ENCODE measurements around the gene GALNT18. TPM values are rescaled to one million over a fixed set of nuclear protein-coding genes. Genes with fewer than 3 reads are reported as not detected.
A peak's percentile ranks its signal among the peaks of the same experiment; 100 is the strongest.

The GALNT18 gene
- total and polyA plus RNA-seq, 2 donors: 7.9 to 16.1 TPM

DNA sequence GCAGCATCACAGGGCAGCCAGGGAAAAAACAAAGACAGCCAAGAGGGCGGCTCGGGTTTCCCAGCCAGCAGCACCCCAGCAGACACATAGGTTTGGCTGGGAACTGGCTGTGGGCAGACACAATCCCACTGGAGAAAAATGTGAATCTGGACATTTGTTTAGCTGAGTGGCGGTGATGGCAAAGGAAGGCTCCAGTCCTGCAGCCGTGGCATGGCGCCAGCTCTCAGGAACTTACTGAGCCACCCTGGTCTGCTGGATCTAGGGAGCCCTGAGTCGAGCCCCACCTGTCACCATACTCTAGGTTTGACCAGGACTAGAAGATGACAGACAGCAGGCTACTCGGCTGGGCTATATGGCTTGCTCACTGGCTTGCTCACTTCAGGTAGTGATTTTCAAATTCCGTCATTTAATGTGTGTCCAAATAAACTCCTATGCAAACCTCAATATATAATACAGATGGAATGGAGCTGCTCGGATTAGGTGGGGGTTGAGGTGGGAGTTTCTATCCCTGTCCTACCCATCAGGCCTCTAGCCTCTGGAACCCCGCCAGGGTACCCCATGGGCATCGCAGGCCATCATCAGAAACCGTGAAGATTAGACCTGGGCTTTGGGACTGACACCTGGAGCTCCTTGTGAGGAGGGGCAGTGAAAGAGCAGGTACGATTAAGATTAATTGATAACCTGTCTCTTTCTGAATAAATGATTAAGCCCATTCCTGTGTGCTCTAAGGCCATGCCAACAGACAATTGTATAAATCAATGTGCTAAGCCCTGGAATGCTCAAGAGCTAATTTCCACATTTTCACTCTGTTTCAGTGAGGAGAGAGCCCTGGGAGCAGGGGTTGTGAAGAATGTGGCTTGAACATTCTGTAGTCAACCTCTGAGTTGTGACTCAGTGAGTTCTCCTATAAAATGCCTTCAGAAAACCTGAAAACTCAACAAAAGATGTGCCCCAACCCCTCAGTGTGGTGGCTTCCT, 42.5 kb downstream of the GALNT18 start:
- Histone ChIP-seq H3K36me3 (ENCODE audit: control insufficient read depth in 2 of 2, insufficient read depth in 2 of 2, low read length in 1 of 2) (no peaks in the 10 kb centered on the region), H3K4me1 (ENCODE audit: control insufficient read depth in 2 of 2, insufficient read depth in 2 of 2, low read length in 2 of 2) (peaks cover 0 to 15% of the 10 kb centered on the region in 2 donors), H3K9me3 (ENCODE audit: control insufficient read depth in 2 of 2, insufficient read depth in 1 of 2, low read length in 1 of 2) (no peaks in the 10 kb centered on the region), H3K4me3 (ENCODE audit: low read length in 2 of 2) (no peak overlapping the region), H3K27me3 (ENCODE audit: control insufficient read depth in 2 of 2, insufficient read depth in 1 of 2, low read length in 1 of 2) (no peaks in the 10 kb centered on the region), H3K27ac (ENCODE audit: low read depth in 1 of 2, low read length in 1 of 2) (no peak overlapping the region)
- no peak for DNase-seq (ENCODE audit: low read depth in 6 of 9, low spot score in 9 of 9)
- WGBS: 96% methylated on average over 13 of the region's 13 CpGs

- no peaks in the 10 kb centered on the region for H3K27me3 ChIP-seq (ENCODE audit: control insufficient read depth in 2 of 2, insufficient read depth in 1 of 2, low read length in 1 of 2)
- no peaks in the 10 kb centered on the region for H3K9me3 ChIP-seq (ENCODE audit: control insufficient read depth in 2 of 2, insufficient read depth in 1 of 2, low read length in 1 of 2)
- WGBS: 87% methylated on average over 15 of the region's 15 CpGs
- H3K4me3 ChIP-seq (ENCODE audit: low read length in 2 of 2): no peak overlapping the region
- DNase-seq (ENCODE audit: low read depth in 6 of 9, low spot score in 9 of 9): no peak
- H3K27ac ChIP-seq (ENCODE audit: low read depth in 1 of 2, low read length in 1 of 2): no peak overlapping the region
- H3K36me3 ChIP-seq (ENCODE audit: control insufficient read depth in 2 of 2, insufficient read depth in 2 of 2, low read length in 1 of 2): no peaks in the 10 kb centered on the region
- peaks cover 0 to 15% of the 10 kb centered on the region in 2 donors for H3K4me1 ChIP-seq (ENCODE audit: control insufficient read depth in 2 of 2, insufficient read depth in 2 of 2, low read length in 2 of 2)
Observed at GRCh38 chr11:11577932-11578911, 43.6 kb downstream of the GALNT18 start.

- Histone ChIP-seq H3K36me3 (ENCODE audit: control insufficient read depth in 2 of 2, insufficient read depth in 2 of 2, low read length in 1 of 2) (no peaks in the 10 kb centered on the region), H3K9me3 (ENCODE audit: control insufficient read depth in 2 of 2, insufficient read depth in 1 of 2, low read length in 1 of 2) (no peaks in the 10 kb centered on the region), H3K27ac (ENCODE audit: low read depth in 1 of 2, low read length in 1 of 2) (no peak overlapping the region), H3K4me3 (ENCODE audit: low read length in 2 of 2) (no peak overlapping the region), H3K27me3 (ENCODE audit: control insufficient read depth in 2 of 2, insufficient read depth in 1 of 2, low read length in 1 of 2) (no peaks in the 10 kb centered on the region), H3K4me1 (ENCODE audit: control insufficient read depth in 2 of 2, insufficient read depth in 2 of 2, low read length in 2 of 2) (peaks cover 0 to 15% of the 10 kb centered on the region in 2 donors)
- DNase-seq (ENCODE audit: low read depth in 6 of 9, low spot score in 9 of 9): peak in 2 of 9 donors; percentile 30 to 51
- 79% methylated on average over 8 of the region's 8 CpGs for WGBS
Observed at GRCh38 chr11:11577251-11577855, 44.5 kb downstream of the GALNT18 start.

DNA sequence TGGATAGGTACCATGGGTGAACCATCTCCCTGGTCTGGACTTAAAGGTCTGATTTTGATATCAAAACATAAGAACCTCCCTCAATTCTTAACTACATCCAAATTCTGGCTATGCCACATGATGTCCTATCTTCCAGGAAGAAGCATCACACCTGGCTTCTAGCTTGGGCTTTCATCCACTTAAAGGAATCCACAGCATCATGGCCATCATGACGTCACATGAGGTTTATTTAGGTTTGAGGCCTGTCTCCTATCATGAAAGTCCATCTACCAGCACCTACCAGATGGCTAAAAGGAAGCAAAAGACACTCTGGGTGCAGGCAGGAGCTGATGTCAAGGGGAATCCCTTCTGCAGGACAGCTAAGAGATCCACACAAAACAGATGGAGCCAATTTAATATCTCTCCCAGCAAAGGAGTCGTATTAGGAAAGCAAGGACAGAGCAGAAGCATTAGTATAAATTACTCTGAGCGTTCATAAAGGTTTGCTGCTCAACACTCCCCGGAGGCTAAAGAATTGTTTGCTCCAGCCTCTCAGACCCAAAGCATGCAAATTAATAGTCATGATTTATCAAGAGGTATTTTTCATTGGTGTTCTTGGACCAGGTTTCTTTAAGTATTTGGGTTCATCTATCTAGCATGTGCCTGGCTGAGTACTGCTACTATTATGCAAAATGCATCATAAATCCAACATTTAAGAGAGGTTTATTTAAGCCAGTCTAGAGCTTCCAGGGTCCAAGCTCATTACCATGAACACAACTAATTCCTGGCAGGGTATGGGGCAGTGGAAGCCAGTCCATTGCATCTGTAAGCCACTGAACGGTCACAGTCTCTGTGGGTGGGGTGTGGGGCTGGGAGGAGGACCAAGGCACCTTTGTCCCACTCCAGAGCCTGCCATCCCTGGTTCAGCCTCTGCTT, 47.2 kb downstream of the GALNT18 start:
- Histone ChIP-seq H3K27ac (ENCODE audit: low read depth in 1 of 2, low read length in 1 of 2) (no peak overlapping the region), H3K4me3 (ENCODE audit: low read length in 2 of 2) (no peak overlapping the region), H3K4me1 (ENCODE audit: control insufficient read depth in 2 of 2, insufficient read depth in 2 of 2, low read length in 2 of 2) (peaks cover 0 to 34% of the 10 kb centered on the region in 2 donors)

DNA sequence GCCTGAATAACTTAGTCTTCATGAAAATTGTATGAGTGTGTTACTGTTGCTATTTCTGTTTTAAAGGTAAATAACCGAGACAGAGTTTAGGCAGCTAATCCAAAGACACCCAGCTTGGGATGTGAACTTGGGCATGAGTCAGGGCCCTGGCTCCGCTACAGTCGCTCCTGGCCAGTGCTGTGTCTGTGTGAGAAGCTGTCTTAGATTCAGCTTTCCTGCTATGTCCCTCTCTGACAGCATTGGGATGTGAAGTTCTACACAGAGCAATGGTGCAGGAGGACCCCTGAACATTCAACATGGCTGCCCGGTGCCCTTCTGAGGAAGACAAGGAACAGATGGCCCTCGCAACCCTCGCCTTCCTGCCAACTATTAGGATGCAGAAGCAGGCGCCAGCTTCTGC, 49.4 kb downstream of the GALNT18 start:
- 97% methylated on average over 7 of the region's 7 CpGs for WGBS
- Histone ChIP-seq H3K36me3 (ENCODE audit: control insufficient read depth in 2 of 2, insufficient read depth in 2 of 2, low read length in 1 of 2) (no peaks in the 10 kb centered on the region), H3K27ac (ENCODE audit: low read depth in 1 of 2, low read length in 1 of 2) (no peak overlapping the region), H3K9me3 (ENCODE audit: control insufficient read depth in 2 of 2, insufficient read depth in 1 of 2, low read length in 1 of 2) (no peaks in the 10 kb centered on the region), H3K4me1 (ENCODE audit: control insufficient read depth in 2 of 2, insufficient read depth in 2 of 2, low read length in 2 of 2) (peaks cover 4 to 48% of the 10 kb centered on the region in 2 donors), H3K27me3 (ENCODE audit: control insufficient read depth in 2 of 2, insufficient read depth in 1 of 2, low read length in 1 of 2) (no peaks in the 10 kb centered on the region), H3K4me3 (ENCODE audit: low read length in 2 of 2) (no peak overlapping the region)
- no peak for DNase-seq (ENCODE audit: low read depth in 6 of 9, low spot score in 9 of 9)

More for the DNA sequence above, 47.2 kb downstream of the GALNT18 start:
- no peaks in the 10 kb centered on the region for H3K36me3 ChIP-seq (ENCODE audit: control insufficient read depth in 2 of 2, insufficient read depth in 2 of 2, low read length in 1 of 2)
- H3K9me3 ChIP-seq (ENCODE audit: control insufficient read depth in 2 of 2, insufficient read depth in 1 of 2, low read length in 1 of 2): no peaks in the 10 kb centered on the region
- no peaks in the 10 kb centered on the region for H3K27me3 ChIP-seq (ENCODE audit: control insufficient read depth in 2 of 2, insufficient read depth in 1 of 2, low read length in 1 of 2)
- WGBS: 87% methylated on average over 5 of the region's 5 CpGs
- no peak for DNase-seq (ENCODE audit: low read depth in 6 of 9, low spot score in 9 of 9)

DNA sequence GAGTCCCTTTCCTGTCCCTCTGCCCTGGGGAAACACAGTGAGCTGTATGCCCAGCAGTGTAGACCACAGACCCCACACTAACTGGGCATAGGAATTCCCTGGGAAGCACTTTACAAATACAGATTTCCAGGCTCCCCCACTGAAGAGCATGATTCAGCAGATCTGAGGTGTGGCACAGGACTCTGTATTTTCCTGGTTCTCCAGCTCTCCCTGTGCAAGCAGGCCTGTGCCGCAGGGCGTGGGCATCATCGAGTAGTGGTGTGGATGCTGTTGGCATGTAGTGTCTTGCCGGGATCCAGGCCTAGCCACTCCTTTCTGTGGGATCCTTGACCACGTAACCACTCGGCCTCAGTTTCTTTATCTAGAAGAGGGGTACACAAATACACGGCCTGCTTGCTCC, 49.9 kb downstream of the GALNT18 start:
- Histone ChIP-seq H3K27me3 (ENCODE audit: control insufficient read depth in 2 of 2, insufficient read depth in 1 of 2, low read length in 1 of 2) (no peaks in the 10 kb centered on the region), H3K9me3 (ENCODE audit: control insufficient read depth in 2 of 2, insufficient read depth in 1 of 2, low read length in 1 of 2) (no peaks in the 10 kb centered on the region), H3K4me1 (ENCODE audit: control insufficient read depth in 2 of 2, insufficient read depth in 2 of 2, low read length in 2 of 2) (peaks cover 4 to 48% of the 10 kb centered on the region in 2 donors), H3K27ac (ENCODE audit: low read depth in 1 of 2, low read length in 1 of 2) (no peak overlapping the region), H3K36me3 (ENCODE audit: control insufficient read depth in 2 of 2, insufficient read depth in 2 of 2, low read length in 1 of 2) (no peaks in the 10 kb centered on the region), H3K4me3 (ENCODE audit: low read length in 2 of 2) (no peak overlapping the region)
- no peak for DNase-seq (ENCODE audit: low read depth in 6 of 9, low spot score in 9 of 9)
- 97% methylated on average over 7 of the region's 7 CpGs for WGBS

- H3K36me3 ChIP-seq (ENCODE audit: control insufficient read depth in 2 of 2, insufficient read depth in 2 of 2, low read length in 1 of 2): no peaks in the 10 kb centered on the region
- no peak overlapping the region for H3K4me3 ChIP-seq (ENCODE audit: low read length in 2 of 2)
- peaks cover 4 to 53% of the 10 kb centered on the region in 2 donors for H3K4me1 ChIP-seq (ENCODE audit: control insufficient read depth in 2 of 2, insufficient read depth in 2 of 2, low read length in 2 of 2)
- no peak overlapping the region for H3K27ac ChIP-seq (ENCODE audit: low read depth in 1 of 2, low read length in 1 of 2)
- no peaks in the 10 kb centered on the region for H3K27me3 ChIP-seq (ENCODE audit: control insufficient read depth in 2 of 2, insufficient read depth in 1 of 2, low read length in 1 of 2)
- no peak for DNase-seq (ENCODE audit: low read depth in 6 of 9, low spot score in 9 of 9)
- no peaks in the 10 kb centered on the region for H3K9me3 ChIP-seq (ENCODE audit: control insufficient read depth in 2 of 2, insufficient read depth in 1 of 2, low read length in 1 of 2)
Observed at GRCh38 chr11:11570823-11571222, 51.0 kb downstream of the GALNT18 start.

DNA sequence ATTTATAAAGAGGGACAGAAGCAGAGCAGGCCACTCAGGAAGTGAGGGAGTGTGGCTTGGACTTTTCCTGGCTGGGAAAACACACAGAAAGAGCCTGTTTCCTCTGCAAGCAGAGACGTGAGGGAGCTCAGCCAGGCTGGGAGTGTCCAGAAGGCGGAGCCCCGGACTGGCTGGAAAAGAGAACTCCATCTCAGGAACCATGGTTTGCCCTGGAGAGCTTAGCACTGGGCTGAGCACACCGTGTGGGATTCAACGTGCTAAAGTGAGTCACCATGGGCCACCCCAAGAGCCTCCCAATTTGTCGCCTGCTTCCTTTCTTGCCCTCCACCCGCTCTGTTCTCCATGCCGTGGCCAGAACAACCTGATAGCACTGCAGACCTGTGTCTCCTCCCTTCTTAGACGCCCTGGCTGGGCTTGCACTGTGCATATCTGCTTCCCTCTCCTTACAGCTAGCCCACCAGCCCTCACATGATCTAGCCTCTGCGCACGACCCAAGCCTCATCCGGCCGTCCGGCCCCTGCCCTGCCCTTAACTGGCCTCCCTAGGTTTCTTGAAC, 51.8 kb downstream of the GALNT18 start:
- 81% methylated on average over 14 of the region's 14 CpGs for WGBS
- Histone ChIP-seq H3K9me3 (ENCODE audit: control insufficient read depth in 2 of 2, insufficient read depth in 1 of 2, low read length in 1 of 2) (no peaks in the 10 kb centered on the region), H3K27me3 (ENCODE audit: control insufficient read depth in 2 of 2, insufficient read depth in 1 of 2, low read length in 1 of 2) (no peaks in the 10 kb centered on the region), H3K27ac (ENCODE audit: low read depth in 1 of 2, low read length in 1 of 2) (no peak overlapping the region), H3K4me1 (ENCODE audit: control insufficient read depth in 2 of 2, insufficient read depth in 2 of 2, low read length in 2 of 2) (peaks cover 8 to 61% of the 10 kb centered on the region in 2 donors), H3K4me3 (ENCODE audit: low read length in 2 of 2) (no peak overlapping the region), H3K36me3 (ENCODE audit: control insufficient read depth in 2 of 2, insufficient read depth in 2 of 2, low read length in 1 of 2) (no peaks in the 10 kb centered on the region)
- DNase-seq (ENCODE audit: low read depth in 6 of 9, low spot score in 9 of 9): no peak
